ENCODE results near the gene SMYD4. TPM values are rescaled to one million over a fixed set of nuclear protein-coding genes. Genes with fewer than 3 reads are reported as not detected.
"Not testable (repeated sequence)": the region's sequence is repeated elsewhere in the genome, so short reads cannot be mapped to it uniquely, and the experiment has no call there.

Gene SMYD4
- total RNA-seq, 4 donors from 2014 or later: 15.1 to 18.1 (median 16.7) TPM

GRCh38 chr17:1766382-1767135, 63.1 kb downstream of the SMYD4 start:
- intact Hi-C loops (cut with DNase I; ENCODE audit: low total_unique reads): no loop called here
- Histone ChIP-seq H3K9me3 (no peaks in the 10 kb centered on the region), H3K27me3 (no peaks in the 10 kb centered on the region), H3K27ac (peak overlapping the region; percentile 97 to 100 (median 98)), H3K4me1 (peaks cover 47 to 52% of the 10 kb centered on the region in 2 donors), H3K36me3 (peaks cover 0 to 17% of the 10 kb centered on the region in 2 donors), H3K4me3 (no peak overlapping the region)
- no peak for DNase-seq
- ATAC-seq: no peak
- TF ChIP-seq CTCF (IDR thresholded peaks at IDR 0.05 in 4 of 5, conservative IDR thresholded peaks at IDR 0.05 in 1 of 5): no peak
- no peak for TF ChIP-seq POLR2A (IDR thresholded peaks at IDR 0.05)
- in situ Hi-C loops (cut with MboI; ENCODE audit: low sequenced_read_pairs in 4 of 4): no loop called here

GRCh38 chr17:1765576-1765975, 64.1 kb downstream of the SMYD4 start:
- Histone ChIP-seq H3K27ac (peak overlapping the region; percentile 97 to 100 (median 98)), H3K4me3 (no peak overlapping the region), H3K4me1 (peaks cover 47 to 52% of the 10 kb centered on the region in 2 donors), H3K9me3 (no peaks in the 10 kb centered on the region), H3K27me3 (no peaks in the 10 kb centered on the region), H3K36me3 (peaks cover 0 to 9% of the 10 kb centered on the region in 2 donors)
- ATAC-seq (no peak), DNase-seq (no peak)
- in situ Hi-C loops (cut with MboI; ENCODE audit: low sequenced_read_pairs in 4 of 4) (no loop called here), intact Hi-C loops (cut with DNase I; ENCODE audit: low total_unique reads) (no loop called here)
- TF ChIP-seq CTCF (IDR thresholded peaks at IDR 0.05 in 4 of 5, conservative IDR thresholded peaks at IDR 0.05 in 1 of 5) (no peak), POLR2A (IDR thresholded peaks at IDR 0.05) (no peak)

- ATAC-seq; DNase-seq; H3K27me3 ChIP-seq; in situ Hi-C loops (cut with MboI; ENCODE audit: low sequenced_read_pairs in 4 of 4); H3K9me3 ChIP-seq; H3K36me3 ChIP-seq: not testable (repeated sequence)
- H3K4me3 ChIP-seq: peak overlapping the region in 3 of 4 donors; percentile 71 to 82 (median 77)
- intact Hi-C loops (cut with DNase I; ENCODE audit: low total_unique reads): loop anchor here (5.0 kb wide), 1 partner anchor 103 kb away; no protein-coding TSS in a partner anchor
- H3K27ac ChIP-seq: peak overlapping the region; percentile 97 to 100 (median 98)
- H3K4me1 ChIP-seq: peaks cover 44 to 51% of the 10 kb centered on the region in 2 donors
Measured at GRCh38 chr17:1764705-1765104, 65.0 kb downstream of the SMYD4 start.

GRCh38 chr17:1764284-1764683, 65.4 kb downstream of the SMYD4 start:
- Histone ChIP-seq H3K4me1 (peaks cover 40 to 48% of the 10 kb centered on the region in 2 donors), H3K36me3 (no peaks in the 10 kb centered on the region), H3K27me3 (no peaks in the 10 kb centered on the region), H3K27ac (peak overlapping the region; percentile 97 to 100 (median 98)), H3K9me3 (no peaks in the 10 kb centered on the region), H3K4me3 (peak overlapping the region; percentile 65 to 82 (median 74))
- peak; percentile 53 to 70 for TF ChIP-seq POLR2A (IDR thresholded peaks at IDR 0.05)
- no peak for TF ChIP-seq CTCF (IDR thresholded peaks at IDR 0.05 in 4 of 5, conservative IDR thresholded peaks at IDR 0.05 in 1 of 5)
- in situ Hi-C loops (cut with MboI; ENCODE audit: low sequenced_read_pairs in 4 of 4): no loop called here
- DNase-seq (peak; percentile 83), ATAC-seq (peak; percentile 23 to 42)
- intact Hi-C loops (cut with DNase I; ENCODE audit: low total_unique reads): loop anchor here (5.0 kb wide), 1 partner anchor 103 kb away; no protein-coding TSS in a partner anchor
